ENCODE measurements around the gene KRT14.

Gene KRT14

DNA sequence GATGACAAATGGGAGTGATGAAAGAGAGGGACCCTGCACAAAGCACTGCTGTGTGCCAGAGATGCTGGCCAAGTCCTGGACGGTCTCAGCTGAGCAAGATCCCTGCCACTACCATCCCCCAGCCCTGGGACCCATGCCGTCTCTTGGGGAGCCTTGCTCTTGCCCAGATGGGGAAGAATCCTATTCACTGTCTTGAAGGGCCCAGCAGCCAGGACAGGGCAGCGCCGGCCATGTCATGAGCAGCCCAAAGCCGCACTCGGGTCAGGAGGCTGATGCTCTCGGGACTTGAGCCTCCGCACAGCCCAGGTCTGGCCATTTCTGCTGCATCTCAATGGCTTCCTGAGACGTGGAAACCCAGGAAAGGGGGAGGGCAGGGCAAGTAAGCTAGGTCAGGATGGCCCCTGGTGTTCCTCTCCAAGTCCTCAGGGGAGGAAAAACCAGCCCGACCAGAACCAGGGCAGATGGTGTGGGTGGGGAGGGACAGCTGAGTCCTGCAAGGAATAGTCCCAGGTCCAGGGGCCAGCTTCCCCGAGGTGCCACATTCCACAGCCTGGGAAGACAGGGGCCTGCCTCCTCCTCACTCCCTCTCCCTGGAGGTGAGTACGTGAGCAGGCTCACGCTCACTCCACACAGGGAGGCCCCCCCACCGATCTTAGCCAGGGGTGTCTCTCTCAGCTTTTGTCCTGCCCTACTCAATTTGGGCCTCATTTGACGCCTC is 50.8 kb downstream of the KRT14 start:
- no peaks in the 10 kb centered on the region for H3K4me1 ChIP-seq (ENCODE audit: control extremely low read depth in 1 of 4, control insufficient read depth in 4 of 4, insufficient read depth in 4 of 4, low read length in 3 of 4)
- ChIA-PET POLR2A (no interaction called here), CTCF (interaction anchor here (0.8 to 2.8 kb wide), 3 partner anchors 8 to 44 kb away, joined by 3 to 9 read pairs (median 3); no protein-coding TSS in a partner anchor)
- no peak for DNase-seq
- H3K36me3 ChIP-seq (ENCODE audit: control insufficient read depth in 4 of 4, insufficient read depth in 4 of 4, low read length in 3 of 4): no peaks in the 10 kb centered on the region
- WGBS (ENCODE audit: insufficient coverage): 73% methylated on average over 12 of the region's 15 CpGs
- H3K4me3 ChIP-seq (ENCODE audit: control insufficient read depth in 1 of 7, extremely low read depth in 1 of 7, insufficient read depth in 4 of 7, low read depth in 2 of 7, low read length in 6 of 7): no peak overlapping the region
- peaks cover under 1 to 47% (median 29%) of the 10 kb centered on the region in 5 experiments for H3K27me3 ChIP-seq (replicated peaks in 2 of 5; ENCODE audit: control insufficient read depth in 4 of 5, insufficient read depth in 5 of 5, low read length in 4 of 5)
- H3K27ac ChIP-seq (ENCODE audit: insufficient read depth in 1 of 2, low read depth in 1 of 2, low read length in 2 of 2, poor library complexity in 1 of 2, severe bottlenecking in 2 of 2): no peak overlapping the region
- no peaks in the 10 kb centered on the region for H3K9me3 ChIP-seq (ENCODE audit: control extremely low read depth in 1 of 5, control insufficient read depth in 4 of 5, insufficient read depth in 2 of 5, low read depth in 1 of 5, low read length in 4 of 5)

DNA sequence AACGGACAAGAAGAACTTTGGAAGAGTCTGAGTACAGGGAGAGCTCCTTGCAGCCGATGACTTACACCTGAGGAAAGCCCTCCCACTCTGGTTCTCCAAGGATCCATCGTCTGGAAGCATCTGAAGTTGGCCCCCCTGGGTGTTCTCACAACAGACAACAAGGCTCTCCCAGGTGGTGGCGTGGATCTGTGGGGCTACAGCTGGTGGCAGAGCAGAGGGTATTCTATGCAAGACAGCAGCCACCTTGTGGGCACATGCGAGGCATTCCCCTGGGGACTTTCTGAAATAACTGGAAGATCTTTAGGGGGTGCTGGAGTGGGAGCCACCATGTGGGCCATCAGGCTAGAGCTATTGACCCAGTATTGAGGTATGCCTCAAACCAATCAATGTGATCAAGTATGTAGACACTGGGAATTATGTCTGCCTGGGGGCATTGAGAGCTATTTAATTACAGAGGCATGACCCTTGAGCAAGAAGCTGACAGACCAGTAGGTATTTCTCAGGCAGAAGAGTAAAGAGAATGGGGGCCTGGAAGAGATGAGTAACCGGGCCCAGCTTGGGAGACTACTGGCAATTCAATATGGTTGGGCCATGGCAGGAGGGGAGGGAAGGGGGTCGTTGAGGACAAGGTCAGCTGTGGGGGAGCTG is 51.7 kb downstream of the KRT14 start:
- CTCF ChIA-PET: interaction anchor here (0.8 to 1.4 kb wide), 4 partner anchors 9 to 625 kb away, joined by 3 read pairs; no protein-coding TSS in a partner anchor
- H3K36me3 ChIP-seq (ENCODE audit: control insufficient read depth in 4 of 4, insufficient read depth in 4 of 4, low read length in 3 of 4): no peaks in the 10 kb centered on the region
- WGBS (ENCODE audit: insufficient coverage): 82% methylated on average over 6 of the region's 7 CpGs
- no peak for DNase-seq
- no peak overlapping the region for H3K27ac ChIP-seq (ENCODE audit: insufficient read depth in 1 of 2, low read depth in 1 of 2, low read length in 2 of 2, poor library complexity in 1 of 2, severe bottlenecking in 2 of 2)
- no peaks in the 10 kb centered on the region for H3K9me3 ChIP-seq (ENCODE audit: control extremely low read depth in 1 of 5, control insufficient read depth in 4 of 5, insufficient read depth in 2 of 5, low read depth in 1 of 5, low read length in 4 of 5)
- H3K27me3 ChIP-seq (replicated peaks in 2 of 5; ENCODE audit: control insufficient read depth in 4 of 5, insufficient read depth in 5 of 5, low read length in 4 of 5): peaks cover 5 to 56% (median 27%) of the 10 kb centered on the region in 5 experiments
- no peaks in the 10 kb centered on the region for H3K4me1 ChIP-seq (ENCODE audit: control extremely low read depth in 1 of 4, control insufficient read depth in 4 of 4, insufficient read depth in 4 of 4, low read length in 3 of 4)
- H3K4me3 ChIP-seq (ENCODE audit: control insufficient read depth in 1 of 7, extremely low read depth in 1 of 7, insufficient read depth in 4 of 7, low read depth in 2 of 7, low read length in 6 of 7): no peak overlapping the region
- POLR2A ChIA-PET: no interaction called here

- 88% methylated on average over 3 of the region's 7 CpGs for WGBS (ENCODE audit: insufficient coverage)
- H3K4me3 ChIP-seq (ENCODE audit: control insufficient read depth in 1 of 7, extremely low read depth in 1 of 7, insufficient read depth in 4 of 7, low read depth in 2 of 7, low read length in 6 of 7): no peak overlapping the region
- H3K4me1 ChIP-seq (ENCODE audit: control extremely low read depth in 1 of 4, control insufficient read depth in 4 of 4, insufficient read depth in 4 of 4, low read length in 3 of 4): no peaks in the 10 kb centered on the region
- no peak for DNase-seq
- H3K27me3 ChIP-seq (replicated peaks in 2 of 5; ENCODE audit: control insufficient read depth in 4 of 5, insufficient read depth in 5 of 5, low read length in 4 of 5): peaks cover 6 to 71% (median 33%) of the 10 kb centered on the region in 5 experiments
- no peaks in the 10 kb centered on the region for H3K9me3 ChIP-seq (ENCODE audit: control extremely low read depth in 1 of 5, control insufficient read depth in 4 of 5, insufficient read depth in 2 of 5, low read depth in 1 of 5, low read length in 4 of 5)
- ChIA-PET POLR2A (no interaction called here), CTCF (interaction anchor here (1.0 kb wide), 1 partner anchor 15 kb away, joined by 5 read pairs; no protein-coding TSS in a partner anchor)
- H3K36me3 ChIP-seq (ENCODE audit: control insufficient read depth in 4 of 4, insufficient read depth in 4 of 4, low read length in 3 of 4): no peaks in the 10 kb centered on the region
- H3K27ac ChIP-seq (ENCODE audit: insufficient read depth in 1 of 2, low read depth in 1 of 2, low read length in 2 of 2, poor library complexity in 1 of 2, severe bottlenecking in 2 of 2): no peak overlapping the region
Observed at GRCh38 chr17:41533613-41534012, 53.1 kb downstream of the KRT14 start.

DNA sequence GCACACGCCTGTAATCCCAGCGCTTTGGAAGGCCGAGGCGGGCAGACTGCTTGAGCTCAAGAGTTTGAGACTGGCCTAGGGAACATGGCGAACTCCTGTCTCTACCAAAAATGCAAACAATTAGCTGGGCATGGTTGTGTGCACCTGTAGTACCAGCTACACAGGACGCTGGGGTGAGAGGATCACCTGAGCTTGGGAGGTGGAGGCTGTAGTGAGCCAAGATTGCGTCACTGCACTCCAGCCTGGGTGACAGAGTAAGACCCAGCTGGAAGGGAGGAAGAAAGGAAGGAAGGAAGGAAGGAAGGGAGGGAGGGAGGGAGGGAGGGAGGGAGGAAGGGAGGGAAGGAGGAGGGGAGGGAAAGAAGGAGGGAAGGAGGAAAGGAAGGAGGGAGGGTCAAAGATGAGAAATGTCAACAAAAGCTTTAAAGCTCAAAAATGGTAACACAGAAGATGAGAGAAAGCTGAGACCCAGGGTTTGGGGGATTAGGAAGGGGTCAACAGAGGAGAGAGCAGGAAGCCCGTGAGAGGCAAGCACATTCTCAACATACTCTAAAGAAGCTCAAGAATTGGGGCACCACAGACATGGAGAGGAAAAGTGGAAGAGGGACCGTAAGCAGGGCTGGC is 53.6 kb downstream of the KRT14 start:
- CTCF ChIA-PET: interaction anchor here (1.0 kb wide), 1 partner anchor 16 kb away, joined by 5 read pairs; no protein-coding TSS in a partner anchor
- Histone ChIP-seq H3K4me1 (ENCODE audit: control extremely low read depth in 1 of 4, control insufficient read depth in 4 of 4, insufficient read depth in 4 of 4, low read length in 3 of 4) (peaks cover 0 to 4% (median 2%) of the 10 kb centered on the region in 4 experiments), H3K36me3 (ENCODE audit: control insufficient read depth in 4 of 4, insufficient read depth in 4 of 4, low read length in 3 of 4) (no peaks in the 10 kb centered on the region), H3K27ac (ENCODE audit: insufficient read depth in 1 of 2, low read depth in 1 of 2, low read length in 2 of 2, poor library complexity in 1 of 2, severe bottlenecking in 2 of 2) (no peak overlapping the region), H3K9me3 (ENCODE audit: control extremely low read depth in 1 of 5, control insufficient read depth in 4 of 5, insufficient read depth in 2 of 5, low read depth in 1 of 5, low read length in 4 of 5) (no peaks in the 10 kb centered on the region), H3K27me3 (replicated peaks in 2 of 5; ENCODE audit: control insufficient read depth in 4 of 5, insufficient read depth in 5 of 5, low read length in 4 of 5) (peaks cover 6 to 76% (median 37%) of the 10 kb centered on the region in 5 experiments), H3K4me3 (ENCODE audit: control insufficient read depth in 1 of 7, extremely low read depth in 1 of 7, insufficient read depth in 4 of 7, low read depth in 2 of 7, low read length in 6 of 7) (no peak overlapping the region)
- WGBS (ENCODE audit: insufficient coverage): 92% methylated on average over 7 of the region's 9 CpGs
- POLR2A ChIA-PET: no interaction called here
- no peak for DNase-seq
